HEK293 (cell line): ENCODE data around the gene SLC25A30.

Source experiments
- CTCF ChIA-PET: fragments of 350-600 bp; formaldehyde crosslinking; extraction: SDS; loops from one replicate; lab custom pipeline; 2021; ENCODE audit warnings: antibody characterized with exemption; lab: Yijun Ruan, JAX
- POLR2A ChIA-PET: fragments of 300-600 bp; formaldehyde crosslinking; extraction: SDS; loops from one replicate; lab custom pipeline; 2020; ENCODE audit warnings: antibody characterized with exemption, inconsistent platforms; lab: Yijun Ruan, JAX
- H3K27ac ChIP-seq: fragments of 200-500 bp; sonication (Bioruptor generic); 2 replicates; pipeline ENCODE4 v1.5.1; 2014; ENCODE audit warnings: low read depth, low read length, control low read depth, inconsistent platforms; ENCODE audit errors: extremely low read depth
- H3K36me3 ChIP-seq, 2 experiments: fragments of 200-500 bp in 1 of 2; sonication (Bioruptor generic) in 1 of 2; 1 replicate in 1 of 2; 2 replicates in 1 of 2; pipeline ENCODE4 v1.5.1; 2014 to 2017; ENCODE audit warnings: inconsistent platforms in 2 of 2, low read length in 2 of 2; ENCODE audit not compliant: control insufficient read depth in 2 of 2, insufficient read depth in 1 of 2
- H3K4me1 ChIP-seq: fragments of 200-500 bp; sonication (Bioruptor generic); 2 replicates; pipeline ENCODE4 v1.5.1; 2014; ENCODE audit warnings: mild to moderate bottlenecking, low read length, inconsistent platforms; ENCODE audit not compliant: control insufficient read depth, insufficient read depth
- H3K4me3 ChIP-seq: 2 replicates; pipeline ENCODE4 v1.5.1; 2011; ENCODE audit warnings: low read depth, mild to moderate bottlenecking, control low read depth, low read length, moderate library complexity
- H3K9me3 ChIP-seq: fragments of 200-500 bp; sonication (Bioruptor generic); 2 replicates; pipeline ENCODE4 v1.5.1; 2014; ENCODE audit warnings: low read depth, low read length, inconsistent platforms; ENCODE audit not compliant: control insufficient read depth, insufficient read depth
- FEZF1 ChIP-seq: fragments of 450-650 bp; formaldehyde crosslinking; IDR thresholded peaks from 2 replicates; pipeline ENCODE4 v1.5.1; 2016; ENCODE audit warnings: missing biosample characterization, missing genetic modification characterization
- GLIS1 ChIP-seq: fragments of 450-650 bp; formaldehyde crosslinking; IDR thresholded peaks from 2 replicates; pipeline ENCODE4 v1.5.1; 2016; ENCODE audit warnings: missing biosample characterization, missing genetic modification characterization
- HOXA7 ChIP-seq: sonication (generic); formaldehyde crosslinking; IDR thresholded peaks from 2 replicates; pipeline ENCODE4 v1.8.1; 2022; ENCODE audit warnings: missing genetic modification reagents, borderline replicate concordance
- HOXD13 ChIP-seq: sonication (generic); formaldehyde crosslinking; IDR thresholded peaks from 2 replicates; pipeline ENCODE4 v1.8.0; 2022; ENCODE audit warnings: missing genetic modification reagents, borderline replicate concordance
- INSM2 ChIP-seq: fragments of 450-650 bp; formaldehyde crosslinking; IDR thresholded peaks from 2 replicates; pipeline ENCODE4 v1.5.1; 2016; ENCODE audit warnings: missing biosample characterization, missing genetic modification characterization
- PBX3 ChIP-seq: sonication (generic); formaldehyde crosslinking; IDR thresholded peaks from 2 replicates; pipeline ENCODE4 v1.8.1; 2022; ENCODE audit warnings: mild to moderate bottlenecking, moderate library complexity, missing genetic modification reagents
- PRDM10 ChIP-seq: fragments of 450-650 bp; formaldehyde crosslinking; IDR thresholded peaks from 2 replicates; pipeline ENCODE4 v1.5.1; 2016; ENCODE audit warnings: missing biosample characterization, missing genetic modification characterization
- SP3 ChIP-seq: fragments of 450-650 bp; formaldehyde crosslinking; IDR thresholded peaks from 2 replicates; pipeline ENCODE4 v1.5.1; 2016; ENCODE audit warnings: missing biosample characterization, missing genetic modification characterization
- ZBTB7A ChIP-seq: fragments of 450-650 bp; formaldehyde crosslinking; IDR thresholded peaks from 2 replicates; pipeline ENCODE4 v1.5.1; 2016; ENCODE audit warnings: low read depth, missing biosample characterization, missing genetic modification characterization
- ZBTB8A ChIP-seq: fragments of 450-650 bp; formaldehyde crosslinking; IDR thresholded peaks from 2 replicates; pipeline ENCODE4 v1.5.1; 2016; ENCODE audit warnings: missing biosample characterization, missing genetic modification characterization
- ZEB2 ChIP-seq: fragments of 450-650 bp; formaldehyde crosslinking; IDR thresholded peaks from 2 replicates; pipeline ENCODE4 v1.5.1; 2016; ENCODE audit warnings: missing biosample characterization, missing genetic modification characterization
- ZFP3 ChIP-seq: fragments of 450-650 bp; formaldehyde crosslinking; IDR thresholded peaks from 2 replicates; pipeline ENCODE4 v1.5.1; 2016; ENCODE audit warnings: low read depth, missing biosample characterization, missing genetic modification characterization
- ZFP69B ChIP-seq: fragments of 450-650 bp; formaldehyde crosslinking; IDR thresholded peaks from 2 replicates; pipeline ENCODE4 v1.5.1; 2016; ENCODE audit warnings: missing biosample characterization, missing genetic modification characterization
- ZNF10 ChIP-seq: fragments of 450-650 bp; formaldehyde crosslinking; IDR thresholded peaks from 2 replicates; pipeline ENCODE4 v1.5.1; 2017; ENCODE audit warnings: missing biosample characterization, missing genetic modification characterization
- ZNF138 ChIP-seq: fragments of 450-650 bp; formaldehyde crosslinking; IDR thresholded peaks from 2 replicates; pipeline ENCODE4 v1.5.1; 2016; ENCODE audit warnings: missing biosample characterization, missing genetic modification characterization, borderline replicate concordance
- ZNF184 ChIP-seq: fragments of 450-650 bp; IDR thresholded peaks from 2 replicates; pipeline ENCODE4 v1.5.1; 2018; ENCODE audit warnings: missing biosample characterization, mild to moderate bottlenecking, missing genetic modification characterization
- ZNF37A ChIP-seq: fragments of 450-650 bp; IDR thresholded peaks from 2 replicates; pipeline ENCODE4 v1.5.1; 2018; ENCODE audit warnings: missing biosample characterization, missing genetic modification characterization
- ZSCAN5A ChIP-seq: fragments of 450-650 bp; formaldehyde crosslinking; IDR thresholded peaks from 2 replicates; pipeline ENCODE4 v1.5.1; 2016; ENCODE audit warnings: missing biosample characterization, missing genetic modification characterization
- ZXDB ChIP-seq: fragments of 450-650 bp; formaldehyde crosslinking; IDR thresholded peaks from 2 replicates; pipeline ENCODE4 v1.5.1; 2016; ENCODE audit warnings: missing biosample characterization, missing genetic modification characterization
- TF ChIP-seq, protein P1 (sequence below): fragments of 450-650 bp; formaldehyde crosslinking; conservative IDR thresholded peaks from 2 replicates; pipeline ENCODE4 v1.5.1; 2016; ENCODE audit warnings: low read depth, missing biosample characterization, missing genetic modification characterization

The SLC25A30 gene

GRCh38 chr13:45446181-45446580 is 28.0 kb upstream of the SLC25A30 start:
- CTCF ChIA-PET = no interaction called here
- TF ChIP-seq ZBTB8A (no peak), INSM2 (tag by site-specific recombination) (peak; percentile 58; the same call in 1 of the 2 replicates)
- TF ChIP-seq, protein P1, sequence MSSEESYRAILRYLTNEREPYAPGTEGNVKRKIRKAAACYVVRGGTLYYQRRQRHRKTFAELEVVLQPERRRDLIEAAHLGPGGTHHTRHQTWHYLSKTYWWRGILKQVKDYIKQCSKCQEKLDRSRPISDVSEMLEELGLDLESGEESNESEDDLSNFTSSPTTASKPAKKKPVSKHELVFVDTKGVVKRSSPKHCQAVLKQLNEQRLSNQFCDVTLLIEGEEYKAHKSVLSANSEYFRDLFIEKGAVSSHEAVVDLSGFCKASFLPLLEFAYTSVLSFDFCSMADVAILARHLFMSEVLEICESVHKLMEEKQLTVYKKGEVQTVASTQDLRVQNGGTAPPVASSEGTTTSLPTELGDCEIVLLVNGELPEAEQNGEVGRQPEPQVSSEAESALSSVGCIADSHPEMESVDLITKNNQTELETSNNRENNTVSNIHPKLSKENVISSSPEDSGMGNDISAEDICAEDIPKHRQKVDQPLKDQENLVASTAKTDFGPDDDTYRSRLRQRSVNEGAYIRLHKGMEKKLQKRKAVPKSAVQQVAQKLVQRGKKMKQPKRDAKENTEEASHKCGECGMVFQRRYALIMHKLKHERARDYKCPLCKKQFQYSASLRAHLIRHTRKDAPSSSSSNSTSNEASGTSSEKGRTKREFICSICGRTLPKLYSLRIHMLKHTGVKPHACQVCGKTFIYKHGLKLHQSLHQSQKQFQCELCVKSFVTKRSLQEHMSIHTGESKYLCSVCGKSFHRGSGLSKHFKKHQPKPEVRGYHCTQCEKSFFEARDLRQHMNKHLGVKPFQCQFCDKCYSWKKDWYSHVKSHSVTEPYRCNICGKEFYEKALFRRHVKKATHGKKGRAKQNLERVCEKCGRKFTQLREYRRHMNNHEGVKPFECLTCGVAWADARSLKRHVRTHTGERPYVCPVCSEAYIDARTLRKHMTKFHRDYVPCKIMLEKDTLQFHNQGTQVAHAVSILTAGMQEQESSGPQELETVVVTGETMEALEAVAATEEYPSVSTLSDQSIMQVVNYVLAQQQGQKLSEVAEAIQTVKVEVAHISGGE (tag by site-specific recombination) = no peak
- no peak overlapping the region for H3K4me3 ChIP-seq
- no peaks in the 10 kb centered on the region for H3K36me3 ChIP-seq
- no peaks in the 10 kb centered on the region for H3K9me3 ChIP-seq
- no peak overlapping the region for H3K27ac ChIP-seq
- H3K4me1 ChIP-seq = no peaks in the 10 kb centered on the region
- POLR2A ChIA-PET = no interaction called here

GRCh38 chr13:45445053-45445452 is 26.9 kb upstream of the SLC25A30 start:
- no peak for TF ChIP-seq PBX3 (CRISPR knock-in tag)
- TF ChIP-seq ZSCAN5A (tag by site-specific recombination) = no peak
- no peak for TF ChIP-seq INSM2 (tag by site-specific recombination)
- no peak for TF ChIP-seq ZFP69B (tag by site-specific recombination)
- no peak for TF ChIP-seq SP3 (tag by site-specific recombination)
- no peak for TF ChIP-seq ZBTB7A (tag by site-specific recombination)
- TF ChIP-seq ZNF184 (tag by site-specific recombination) = no peak
- TF ChIP-seq HOXA7 (CRISPR knock-in tag) = no peak
- TF ChIP-seq FEZF1 = no peak
- TF ChIP-seq ZNF10 (tag by site-specific recombination) = no peak
- no peak for TF ChIP-seq ZFP3 (tag by site-specific recombination)
- TF ChIP-seq GLIS1 (tag by site-specific recombination) = no peak
- no peak for TF ChIP-seq ZXDB (tag by site-specific recombination)
- no peak for TF ChIP-seq ZNF37A (tag by site-specific recombination)
- no peak for TF ChIP-seq HOXD13 (CRISPR knock-in tag)
- TF ChIP-seq ZEB2 = no peak
- no peak for TF ChIP-seq PRDM10 (tag by site-specific recombination)
- no peak for TF ChIP-seq ZNF138 (tag by site-specific recombination)
- TF ChIP-seq, all 188 proteins: peak for 0
- Histone ChIP-seq H3K4me1 (0 out of 2 replicates have a peak, but pooled peaks cover 2% of the 10 kb centered on the region), H3K4me3 (no peak overlapping the region), H3K36me3 (no peaks in the 10 kb centered on the region), H3K9me3 (no peaks in the 10 kb centered on the region), H3K27ac (no peak overlapping the region)
- POLR2A ChIA-PET = no interaction called here
- CTCF ChIA-PET = no interaction called here
